ENCODE measurements around the gene LCNL1. TPM values are rescaled to one million over a fixed set of nuclear protein-coding genes. Genes with fewer than 3 reads are reported as not detected.

The LCNL1 gene
- 0.08 to 0.16 TPM (median 0.13 TPM) in 5 replicates for total RNA-seq (2022; extraction: Qiagen RNA extraction)

DNA sequence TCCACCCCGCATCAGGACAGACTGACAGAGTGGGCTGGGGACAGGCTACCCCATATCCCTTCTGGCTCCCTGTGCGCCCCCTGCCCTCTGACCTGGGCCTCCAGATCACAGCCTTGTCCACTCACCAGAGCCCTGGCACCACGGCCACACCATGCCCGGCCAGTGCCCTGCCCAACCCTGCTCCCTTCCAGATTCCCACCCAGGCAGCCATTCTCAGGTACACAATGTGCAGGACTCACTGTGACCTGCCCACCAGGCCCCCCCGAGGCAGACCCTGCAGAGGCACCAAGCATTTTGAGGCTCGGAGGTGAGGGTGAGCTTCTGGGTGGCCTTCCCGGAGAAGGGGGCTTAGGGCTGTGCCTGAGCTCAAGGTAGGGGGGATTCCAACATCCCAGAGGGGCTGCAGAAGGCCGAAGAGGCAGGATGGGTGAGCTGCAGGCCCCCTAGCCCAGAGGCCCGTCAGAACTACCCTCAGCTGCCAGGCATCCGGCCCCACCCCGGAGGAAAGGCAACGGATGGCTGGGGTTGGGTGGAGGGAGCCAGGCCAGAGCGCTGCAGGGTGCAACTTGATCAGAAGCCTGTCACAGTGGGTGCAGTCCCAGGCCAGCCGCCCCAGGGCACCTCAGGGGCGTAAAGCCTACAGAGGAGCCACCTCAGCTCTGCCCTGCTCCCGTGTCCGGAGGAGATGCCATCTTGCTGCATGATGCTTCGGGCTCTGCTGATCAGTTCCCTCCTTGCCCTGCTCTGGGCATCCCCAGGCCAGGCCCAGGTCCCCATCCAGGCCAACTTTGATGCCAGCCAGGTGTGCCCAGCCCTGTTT is at the start of gene LCNL1:
Gene LCNL1 (plus strand): TSS at position 762 of the 820 bp plus-strand sequence. CDS start 594 bp downstream, outside the sequence.

DNA sequence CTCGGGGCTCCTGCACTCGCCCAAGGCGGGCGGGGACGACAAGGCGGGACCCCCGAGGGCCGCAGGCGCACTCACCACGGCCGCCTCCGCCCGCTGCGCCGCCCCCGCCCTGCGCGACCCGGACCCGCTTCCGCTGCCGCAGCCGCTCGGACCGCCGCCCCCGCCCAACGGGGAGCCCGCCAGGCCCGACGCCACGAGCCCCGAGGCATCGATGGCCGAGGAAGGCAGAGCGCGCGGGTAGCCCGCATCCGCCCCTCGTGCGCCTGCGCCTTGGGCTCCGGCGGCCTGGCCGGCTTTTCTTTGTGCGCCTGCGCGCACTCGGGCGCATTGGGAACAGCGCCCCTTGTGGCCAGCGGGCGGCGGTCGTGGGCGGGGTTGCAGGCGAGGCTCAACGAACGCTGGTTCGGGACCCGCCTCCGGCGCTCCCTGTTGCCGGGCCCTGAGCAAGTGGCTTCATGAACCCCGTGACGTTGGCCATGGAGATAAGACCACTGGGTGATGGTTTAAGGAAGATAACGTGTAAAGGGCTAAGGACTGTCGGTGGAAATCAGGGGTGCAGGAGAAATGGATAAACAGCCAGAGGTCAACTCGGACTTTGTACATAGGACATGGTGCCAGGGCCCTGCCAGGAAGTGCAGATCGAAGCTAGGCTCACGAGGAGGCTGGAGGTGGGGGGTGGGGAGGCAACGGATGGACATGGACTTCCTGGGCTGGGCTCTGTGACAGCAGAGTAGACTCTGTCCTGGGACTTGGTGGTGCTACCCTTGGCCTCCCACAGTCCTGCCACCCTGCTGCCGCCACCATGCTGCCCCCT is 38.1 kb upstream of the LCNL1 start, which contains the start of the genes C8G and FBXW5:
Gene C8G (plus strand): TSS at position 725 of the 814 bp plus-strand sequence. CDS start 78 bp downstream, at position 803.
Gene FBXW5 (minus strand): TSS at position 220 of the 814 bp plus-strand sequence. CDS start 655 bp downstream, outside the sequence.

GRCh38 chr9:136951541-136952320 is 31.1 kb upstream of the LCNL1 start, which contains the start of gene LCN12:
TSS of gene LCN12 (plus strand) at chr9:136952273. CDS start at chr9:136952328, 55 bp downstream.

GRCh38 chr9:136977223-136977622 is 5.6 kb upstream of the LCNL1 start, which contains the start of gene PTGDS:
TSS of gene PTGDS (plus strand) at chr9:136977504. CDS start at chr9:136977579, 75 bp downstream.

GRCh38 chr9:136991993-136992818 is 9.4 kb downstream of the LCNL1 start, which contains the start of gene PAXX:
TSS of gene PAXX (plus strand) at chr9:136992422. CDS start at chr9:136992444, 22 bp downstream.

DNA sequence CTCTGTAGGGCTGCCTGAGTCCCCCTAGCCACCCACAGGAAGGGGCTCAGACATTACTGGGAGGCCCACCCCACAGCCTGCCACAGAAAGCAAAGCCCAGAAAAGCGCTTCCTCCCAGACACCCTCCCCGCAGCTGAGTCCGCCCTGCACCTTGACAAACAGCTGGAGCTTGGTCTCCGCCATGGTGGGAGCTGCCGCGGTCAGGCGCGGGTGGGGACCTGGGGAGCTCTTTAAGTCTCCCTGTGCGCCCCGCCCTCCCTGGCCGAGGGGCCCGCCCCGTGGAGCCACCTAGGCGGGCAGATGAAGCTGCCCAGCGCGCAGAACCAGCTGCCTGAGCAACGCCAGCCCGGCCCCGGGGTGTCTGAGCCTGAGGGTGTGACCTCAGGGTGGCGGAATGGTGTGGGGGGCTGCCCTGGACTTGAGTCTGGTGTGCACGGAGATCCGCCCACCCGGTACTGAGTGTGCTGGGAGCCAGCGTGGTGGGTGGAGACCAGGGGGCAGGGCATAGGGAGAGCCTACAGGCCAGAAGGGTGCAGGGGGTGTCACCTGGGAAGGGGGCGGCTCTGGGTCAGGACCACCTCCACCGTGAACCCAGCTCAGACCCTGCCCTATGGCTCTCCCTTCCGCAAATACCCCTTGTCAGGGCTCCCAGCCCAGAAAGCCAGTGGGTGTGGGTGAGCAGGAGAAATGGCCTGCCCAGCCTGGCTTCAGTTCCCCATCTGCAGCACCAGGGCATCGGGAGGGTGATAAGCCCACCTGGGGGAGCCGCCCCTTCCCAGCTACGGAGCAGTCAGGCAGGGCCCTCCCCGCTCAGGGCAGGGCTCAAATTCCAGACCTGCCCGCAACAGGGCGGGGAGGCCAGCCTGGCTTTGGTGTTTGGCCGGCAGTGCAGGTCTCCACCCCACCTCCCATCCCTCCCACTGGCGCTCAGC is 13.8 kb downstream of the LCNL1 start, which contains the start of gene CLIC3:
Gene CLIC3 (minus strand): TSS at position 208 of the 932 bp plus-strand sequence. CDS start 25 bp downstream, at position 183.

GRCh38 chr9:137027369-137028262 is 44.8 kb downstream of the LCNL1 start, which contains the start of gene ABCA2:
TSS of gene ABCA2 (minus strand) at chr9:137028237. CDS start at chr9:137028140, 97 bp downstream.

GRCh38 chr9:137031904-137032640 is 49.3 kb downstream of the LCNL1 start, which contains the start of gene FUT7:
TSS of gene FUT7 (minus strand) at chr9:137032088. CDS start at chr9:137031991, 97 bp downstream.

Other genes with a start within 250 kb of the LCNL1 start
- not detected in 5 replicates for gene LCN10, start 240.1 kb upstream of the LCNL1 start, total RNA-seq (2022; extraction: Qiagen RNA extraction)
- not detected in 5 replicates for gene LCN6, start 234.5 kb upstream of the LCNL1 start, total RNA-seq (2022; extraction: Qiagen RNA extraction)
- not detected in 5 replicates for gene LCN8, start 224.8 kb upstream of the LCNL1 start, total RNA-seq (2022; extraction: Qiagen RNA extraction)
- 0.03 to 0.13 TPM in 2 of 5 replicates, not detected in the others for gene LCN15, start 218.5 kb upstream of the LCNL1 start, total RNA-seq (2022; extraction: Qiagen RNA extraction)
- gene TMEM141, start 191.6 kb upstream of the LCNL1 start, total RNA-seq (2022; extraction: Qiagen RNA extraction), result 60.3 to 79.3 TPM (median 78.5 TPM) in 5 replicates
- 0.18 to 0.63 TPM (median 0.44 TPM) in 5 replicates for gene CCDC183, start 186.7 kb upstream of the LCNL1 start, total RNA-seq (2022; extraction: Qiagen RNA extraction)
- 67.0 to 82.1 TPM (median 78.1 TPM) in 5 replicates for gene RABL6, start 175.0 kb upstream of the LCNL1 start, total RNA-seq (2022; extraction: Qiagen RNA extraction)
- gene AJM1, start 140.5 kb upstream of the LCNL1 start, total RNA-seq (2022; extraction: Qiagen RNA extraction), result 3.4 to 4.3 TPM (median 4.0 TPM) in 5 replicates
- gene PHPT1, start 133.6 kb upstream of the LCNL1 start, total RNA-seq (2022; extraction: Qiagen RNA extraction), result 221 to 341 TPM (median 305 TPM) in 5 replicates
- 2.6 to 4.2 TPM (median 4.0 TPM) in 5 replicates for gene MAMDC4, start 130.6 kb upstream of the LCNL1 start, total RNA-seq (2022; extraction: Qiagen RNA extraction)
- 387 to 521 TPM (median 446 TPM) in 5 replicates for gene EDF1, start 116.7 kb upstream of the LCNL1 start, total RNA-seq (2022; extraction: Qiagen RNA extraction)
- 43.3 to 61.4 TPM (median 48.8 TPM) in 5 replicates for gene TRAF2, start 96.5 kb upstream of the LCNL1 start, total RNA-seq (2022; extraction: Qiagen RNA extraction)
- gene FBXW5, start 38.3 kb upstream of the LCNL1 start, total RNA-seq (2022; extraction: Qiagen RNA extraction), result 71.5 to 97.8 TPM (median 91.7 TPM) in 5 replicates
- 0.62 to 1.7 TPM (median 1.2 TPM) in 5 replicates for gene C8G, start 37.8 kb upstream of the LCNL1 start, total RNA-seq (2022; extraction: Qiagen RNA extraction)
- gene LCN12, start 30.7 kb upstream of the LCNL1 start, total RNA-seq (2022; extraction: Qiagen RNA extraction), result 0.46 to 1.6 TPM (median 1.2 TPM) in 5 replicates
- gene PTGDS, start 5.5 kb upstream of the LCNL1 start, total RNA-seq (2022; extraction: Qiagen RNA extraction), result 0.55 to 0.77 TPM (median 0.67 TPM) in 5 replicates
- gene PAXX, start 9.4 kb downstream of the LCNL1 start, total RNA-seq (2022; extraction: Qiagen RNA extraction), result 46.7 to 85.5 TPM (median 74.2 TPM) in 5 replicates
- 2.3 to 5.7 TPM (median 4.6 TPM) in 5 replicates for gene CLIC3, start 13.6 kb downstream of the LCNL1 start, total RNA-seq (2022; extraction: Qiagen RNA extraction)
- gene ABCA2, start 45.2 kb downstream of the LCNL1 start, total RNA-seq (2022; extraction: Qiagen RNA extraction), result 22.8 to 26.7 TPM (median 24.4 TPM) in 5 replicates
- gene FUT7, start 49.1 kb downstream of the LCNL1 start, total RNA-seq (2022; extraction: Qiagen RNA extraction), result 0.05 to 0.08 TPM (median 0.06 TPM) in 4 of 5 replicates, not detected in the other
- 44.0 to 83.3 TPM (median 79.5 TPM) in 5 replicates for gene NPDC1, start 63.2 kb downstream of the LCNL1 start, total RNA-seq (2022; extraction: Qiagen RNA extraction)
- 3.3 to 4.5 TPM (median 3.5 TPM) in 5 replicates for gene ENTPD2, start 71.1 kb downstream of the LCNL1 start, total RNA-seq (2022; extraction: Qiagen RNA extraction)
- 17.6 to 24.7 TPM (median 21.7 TPM) in 5 replicates for gene SAPCD2, start 87.6 kb downstream of the LCNL1 start, total RNA-seq (2022; extraction: Qiagen RNA extraction)
- gene UAP1L1, start 94.5 kb downstream of the LCNL1 start, total RNA-seq (2022; extraction: Qiagen RNA extraction), result 10.8 to 13.9 TPM (median 11.0 TPM) in 5 replicates
- 48.0 to 53.7 TPM (median 49.8 TPM) in 5 replicates for gene MAN1B1, start 104.0 kb downstream of the LCNL1 start, total RNA-seq (2022; extraction: Qiagen RNA extraction)
- 70.6 to 111 TPM (median 110 TPM) in 5 replicates for gene DPP7, start 131.7 kb downstream of the LCNL1 start, total RNA-seq (2022; extraction: Qiagen RNA extraction)
- gene GRIN1, start 156.2 kb downstream of the LCNL1 start, total RNA-seq (2022; extraction: Qiagen RNA extraction), result 0.22 to 0.66 TPM (median 0.45 TPM) in 5 replicates
- gene LRRC26, start 187.1 kb downstream of the LCNL1 start, total RNA-seq (2022; extraction: Qiagen RNA extraction), result 0.41 to 1.7 TPM (median 0.93 TPM) in 5 replicates
- not detected in 5 replicates for gene TMEM210, start 189.1 kb downstream of the LCNL1 start, total RNA-seq (2022; extraction: Qiagen RNA extraction)
- 26.9 to 35.9 TPM (median 31.9 TPM) in 5 replicates for gene ANAPC2, start 205.6 kb downstream of the LCNL1 start, total RNA-seq (2022; extraction: Qiagen RNA extraction)
- gene SSNA1, start 205.7 kb downstream of the LCNL1 start, total RNA-seq (2022; extraction: Qiagen RNA extraction), result 92.8 to 153 TPM (median 142 TPM) in 5 replicates
- gene TPRN, start 217.7 kb downstream of the LCNL1 start, total RNA-seq (2022; extraction: Qiagen RNA extraction), result 9.2 to 11.6 TPM (median 10.2 TPM) in 5 replicates
- gene TMEM203, start 222.7 kb downstream of the LCNL1 start, total RNA-seq (2022; extraction: Qiagen RNA extraction), result 35.3 to 45.9 TPM (median 45.0 TPM) in 5 replicates
- gene NDOR1, start 222.7 kb downstream of the LCNL1 start, total RNA-seq (2022; extraction: Qiagen RNA extraction), result 14.8 to 16.5 TPM (median 15.2 TPM) in 5 replicates
- 1.2 to 1.9 TPM (median 1.7 TPM) in 5 replicates for gene RNF208, start 239.2 kb downstream of the LCNL1 start, total RNA-seq (2022; extraction: Qiagen RNA extraction)
- 3.0 to 5.5 TPM (median 4.2 TPM) in 5 replicates for gene CYSRT1, start 242.2 kb downstream of the LCNL1 start, total RNA-seq (2022; extraction: Qiagen RNA extraction)
- gene RNF224, start 244.5 kb downstream of the LCNL1 start, total RNA-seq (2022; extraction: Qiagen RNA extraction), result 0.07 to 0.24 TPM (median 0.14 TPM) in 5 replicates
- gene SLC34A3, start 247.9 kb downstream of the LCNL1 start, total RNA-seq (2022; extraction: Qiagen RNA extraction), result 0.05 to 0.16 TPM (median 0.07 TPM) in 4 of 5 replicates, not detected in the other